Stimulated activated CD8-positive, alpha-beta memory T cell treated with anti-CD3 and anti-CD28 coated beads, Interleukin-12 subunit alpha, Interleukin-12 subunit beta, amount 100 ng/mL, for 4 hours (primary cell): ENCODE results near the gene DUSP10.
A peak's percentile ranks its signal among the peaks of the same experiment; 100 is the strongest.

Source experiments
- DNase-seq: peaks from one replicate; pipeline ENCODE4 v3.0.0-alpha.2; 2020; ENCODE audit warnings: low read depth

The DUSP10 gene

DNA sequence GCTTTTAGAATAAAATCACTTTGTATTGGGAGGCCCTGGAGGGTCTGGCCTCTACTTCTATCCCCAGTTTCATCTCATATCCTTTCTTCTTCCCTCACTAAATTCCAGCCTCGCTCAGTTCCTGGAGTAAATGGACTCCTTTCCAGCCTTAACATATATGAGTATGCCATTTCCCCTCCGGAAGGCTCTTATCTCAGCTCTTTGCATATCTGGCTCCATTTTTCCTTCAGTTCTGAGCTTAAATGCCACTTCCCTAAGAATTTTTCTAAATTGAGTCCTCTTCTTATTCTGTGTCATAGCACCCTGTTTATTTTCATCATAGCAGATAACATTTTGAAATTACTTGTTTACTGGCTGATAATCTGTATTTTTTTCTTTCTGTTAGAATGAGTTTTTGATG is 20.2 kb upstream of the DUSP10 start:
- DNase-seq, result no peak

DNA sequence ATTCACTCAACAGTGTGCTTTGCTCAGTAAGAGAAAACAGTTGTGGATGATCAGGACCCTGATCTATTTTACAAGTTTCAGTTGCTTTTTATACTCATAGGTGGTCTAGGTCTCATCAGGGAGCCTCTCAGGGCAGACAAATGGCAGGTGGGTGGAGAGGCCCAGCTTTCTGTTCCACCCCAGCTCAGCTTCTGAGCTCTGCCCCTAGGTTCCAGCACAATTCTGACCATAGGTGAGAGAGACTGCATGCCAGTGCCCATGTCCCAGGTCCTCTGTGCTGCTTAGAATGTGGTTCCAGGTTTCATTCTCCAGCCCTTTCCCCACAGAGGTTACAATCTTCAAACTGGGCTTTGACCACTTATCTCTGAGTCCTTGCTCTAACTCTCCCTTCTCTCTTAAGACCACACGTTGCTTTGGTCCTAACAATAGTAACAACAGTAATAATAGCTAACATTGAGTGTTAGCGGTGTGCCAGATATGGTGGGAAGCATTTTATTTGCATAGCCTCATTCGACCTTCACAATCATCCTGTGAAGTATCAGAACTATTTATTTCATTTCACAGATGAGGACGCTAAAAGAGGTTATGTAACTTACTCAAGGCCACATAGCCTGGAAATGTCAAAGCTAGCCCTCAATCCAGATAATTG is 19.6 kb upstream of the DUSP10 start:
- no peak for DNase-seq

DNA sequence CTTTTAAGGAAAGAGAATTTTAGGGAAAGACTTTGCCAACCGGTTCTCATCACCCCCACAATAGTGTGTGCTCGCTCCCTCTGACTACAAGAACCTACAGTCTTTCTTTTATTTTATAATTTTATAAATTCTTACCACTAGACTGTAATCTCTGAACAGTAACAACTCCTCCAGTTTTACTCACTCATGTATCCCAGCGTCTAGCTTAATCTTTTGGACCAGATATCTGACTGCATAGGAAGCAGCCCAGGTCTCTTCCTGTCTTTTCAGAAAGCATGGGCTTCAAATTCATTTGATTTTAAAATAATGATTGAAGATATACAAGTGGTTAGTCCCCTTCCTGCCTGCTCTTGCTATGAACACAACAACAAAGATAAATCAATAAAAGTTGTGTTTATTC is 19.0 kb upstream of the DUSP10 start:
- no peak for DNase-seq

DNA sequence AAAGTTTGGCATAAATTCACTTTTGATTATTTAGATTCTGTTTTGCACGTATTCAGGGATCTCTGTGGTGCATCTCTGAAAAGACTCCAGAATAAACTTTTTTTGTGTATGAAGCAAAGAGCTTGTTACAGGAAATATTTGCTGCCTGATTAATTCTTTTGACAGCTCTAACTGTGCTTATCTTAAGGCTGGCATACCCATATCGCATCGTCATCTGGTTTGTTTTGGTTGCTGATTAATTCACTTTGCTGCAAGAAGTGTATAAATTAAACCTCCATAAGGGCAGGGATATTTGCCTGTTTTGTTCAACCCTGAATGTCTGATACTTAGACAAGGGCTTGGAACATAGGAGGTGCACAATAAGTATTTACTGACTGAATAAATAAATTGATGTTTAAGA is 17.5 kb upstream of the DUSP10 start:
- no peak for DNase-seq

DNA sequence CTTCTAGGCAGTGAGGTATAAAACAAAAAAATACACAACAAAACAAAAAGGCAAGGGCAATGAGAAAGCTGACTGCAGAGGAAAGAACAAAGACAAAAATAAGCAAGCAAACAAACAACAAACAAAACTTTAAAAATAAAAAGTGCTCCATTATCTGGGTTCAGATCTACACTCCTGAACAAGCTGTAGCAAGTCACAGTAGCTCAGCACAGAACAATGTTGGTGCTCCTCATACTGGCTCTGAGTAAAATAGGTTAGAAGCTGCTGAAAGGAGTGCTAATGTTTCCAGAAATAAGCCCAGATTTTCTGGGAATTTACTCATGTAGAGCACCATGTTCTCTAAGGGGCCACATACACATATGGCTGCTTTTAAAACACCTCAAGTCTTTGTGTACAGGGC is 16.6 kb upstream of the DUSP10 start:
- DNase-seq, result no peak

DNA sequence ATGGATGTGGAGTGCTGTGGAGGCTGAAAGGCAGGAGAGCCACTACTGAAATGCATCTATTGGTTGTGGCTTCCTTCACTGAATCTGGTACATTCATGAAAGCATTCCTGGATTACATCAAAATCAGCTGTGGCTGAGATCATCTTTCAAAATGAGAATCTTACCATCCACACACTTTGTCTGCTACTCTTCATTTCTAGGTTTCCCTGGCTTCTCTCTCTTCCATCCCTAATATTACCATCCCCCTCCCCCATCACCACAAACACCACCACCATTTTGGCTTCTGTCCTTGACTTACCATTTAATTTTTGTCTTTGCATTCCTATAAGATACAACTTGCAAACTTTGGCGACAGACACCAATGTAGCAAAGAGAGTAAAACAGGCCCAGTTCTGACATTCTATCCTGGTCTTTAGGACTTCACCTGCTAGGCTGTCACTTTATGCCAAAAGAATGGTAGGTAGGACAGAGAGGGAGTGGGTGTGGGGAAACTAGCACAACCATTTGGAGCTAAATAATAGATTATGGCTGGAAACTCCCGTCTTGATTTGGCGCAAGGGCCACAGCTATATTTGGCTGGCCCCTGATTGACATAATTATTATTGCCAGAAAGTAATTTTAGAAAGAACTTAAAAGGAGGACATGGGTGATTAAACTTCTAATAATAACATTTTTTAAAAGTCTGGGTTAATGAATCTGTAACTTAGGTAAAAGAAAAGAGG is 15.1 kb upstream of the DUSP10 start:
- no peak for DNase-seq

DNA sequence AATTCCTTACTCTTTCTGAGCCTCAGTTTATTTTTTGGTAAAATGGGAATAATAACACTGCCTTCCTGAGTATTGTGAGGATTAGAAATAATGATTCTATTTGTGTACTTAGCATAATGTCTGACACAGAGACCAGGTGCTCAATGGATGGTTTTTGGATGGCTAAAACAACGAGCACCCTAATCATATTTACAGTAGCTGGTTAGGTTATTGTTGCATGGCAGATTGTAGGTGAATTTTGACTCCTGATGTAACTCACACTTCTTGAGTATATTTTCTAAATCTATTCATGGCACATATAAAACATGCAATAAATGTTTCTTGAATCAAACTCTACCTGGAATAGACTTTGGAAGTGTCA is 11.9 kb upstream of the DUSP10 start:
- DNase-seq, result no peak

DNA sequence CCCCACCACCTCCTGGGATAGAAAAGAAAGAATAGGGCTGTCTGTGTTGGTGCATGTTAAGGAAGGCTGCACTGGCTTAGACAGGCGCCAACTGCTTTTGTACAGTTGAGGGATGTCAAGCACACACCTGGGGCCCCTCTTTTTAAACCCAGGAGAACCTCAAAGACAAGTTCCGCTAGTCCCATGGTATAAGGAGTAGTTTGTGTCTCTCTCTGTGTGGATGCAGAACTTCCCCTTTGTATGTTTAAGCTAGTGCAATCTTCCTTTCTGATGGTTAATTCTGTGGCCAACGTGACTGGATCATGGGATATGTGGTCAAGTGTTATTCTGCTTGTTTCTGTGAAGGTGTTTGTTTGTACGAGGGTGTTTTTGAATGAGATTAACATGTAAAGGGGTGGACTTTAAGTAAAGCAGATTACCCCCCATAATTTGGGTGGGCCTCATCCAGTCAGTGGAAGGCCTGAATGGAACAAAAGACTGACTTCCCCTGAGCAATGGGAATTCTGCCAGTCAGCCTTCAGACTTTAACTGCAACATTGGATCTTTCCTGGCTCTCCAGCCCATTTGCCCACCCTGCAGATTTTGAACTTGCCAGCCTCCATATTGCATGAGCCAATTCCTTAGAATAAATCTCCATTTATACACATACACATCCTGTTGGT is 9.5 kb upstream of the DUSP10 start:
- no peak for DNase-seq

DNA sequence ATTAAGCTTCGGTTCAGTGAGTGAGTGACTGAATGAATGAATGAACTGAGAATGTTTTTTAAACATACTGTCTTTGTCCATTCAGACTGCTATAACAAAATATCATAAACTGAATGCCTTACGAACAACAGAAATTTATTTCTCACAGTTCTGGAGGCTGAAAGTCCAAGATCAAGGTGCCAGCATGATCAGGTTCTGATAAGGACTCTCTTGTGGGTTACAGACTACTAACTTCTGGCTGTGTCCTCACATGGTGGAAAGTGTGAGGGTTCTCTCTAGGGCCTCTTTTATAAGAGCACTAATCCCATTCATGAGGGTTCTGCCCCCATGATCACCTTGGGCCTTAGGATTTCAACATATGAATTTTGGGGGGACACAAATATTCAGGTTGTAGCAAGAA is 7.1 kb upstream of the DUSP10 start:
- no peak for DNase-seq

DNA sequence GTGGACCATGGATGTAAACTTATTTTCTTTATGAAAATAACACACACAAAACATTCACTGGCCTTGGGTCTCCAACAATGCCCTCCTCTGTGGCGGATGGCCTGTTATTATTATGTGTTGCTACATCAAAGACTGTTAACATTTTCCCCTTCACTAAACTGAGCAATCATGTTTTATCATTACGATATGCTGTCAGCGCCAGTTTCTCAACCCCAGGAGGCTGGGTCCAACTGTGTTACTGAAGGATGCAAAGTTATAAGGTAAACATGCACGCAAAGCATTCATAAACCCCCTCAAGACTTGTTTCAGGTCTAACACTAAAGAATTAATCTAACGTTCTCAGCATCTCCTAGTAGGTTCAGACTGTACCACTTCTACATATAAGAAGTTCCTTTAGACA is 6.0 kb upstream of the DUSP10 start:
- DNase-seq, result no peak

DNA sequence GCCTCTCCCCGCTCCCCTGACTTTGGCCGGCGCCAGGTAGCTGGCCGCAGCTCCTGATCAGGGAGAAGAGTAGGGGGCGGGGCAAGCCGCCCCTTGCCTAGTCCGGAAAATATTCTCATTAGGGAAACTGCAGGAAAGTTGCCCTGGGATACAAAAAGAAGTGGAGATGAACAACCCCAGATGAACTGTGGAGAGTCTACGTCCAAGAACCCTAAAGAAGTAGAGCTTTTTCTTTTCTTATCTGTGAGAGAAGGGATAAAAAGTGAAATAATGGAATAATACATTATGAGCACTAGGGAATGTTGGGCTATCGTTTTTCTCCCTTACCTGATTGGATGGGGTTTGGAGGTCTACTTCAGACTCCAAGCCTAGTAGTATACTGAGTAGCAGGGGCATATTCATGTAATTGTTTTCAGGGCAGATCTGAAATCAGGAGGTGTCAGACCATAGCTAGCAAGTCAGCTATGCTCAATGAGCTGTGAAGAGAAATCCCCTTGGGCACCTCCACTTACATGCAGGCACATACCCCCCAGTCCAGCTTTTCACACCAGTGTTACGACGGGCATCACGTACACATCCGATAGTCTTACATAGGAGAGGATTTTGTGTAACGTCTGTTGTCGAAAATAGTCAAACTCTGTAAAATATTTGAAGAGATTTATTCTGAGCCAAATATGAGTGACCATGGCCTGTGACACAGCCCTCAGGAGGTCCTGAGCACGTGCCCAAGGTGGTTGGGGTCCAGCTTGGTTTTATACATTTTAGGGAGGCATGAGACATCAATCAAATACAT is 1.7 kb upstream of the DUSP10 start:
- DNase-seq, result no peak

DNA sequence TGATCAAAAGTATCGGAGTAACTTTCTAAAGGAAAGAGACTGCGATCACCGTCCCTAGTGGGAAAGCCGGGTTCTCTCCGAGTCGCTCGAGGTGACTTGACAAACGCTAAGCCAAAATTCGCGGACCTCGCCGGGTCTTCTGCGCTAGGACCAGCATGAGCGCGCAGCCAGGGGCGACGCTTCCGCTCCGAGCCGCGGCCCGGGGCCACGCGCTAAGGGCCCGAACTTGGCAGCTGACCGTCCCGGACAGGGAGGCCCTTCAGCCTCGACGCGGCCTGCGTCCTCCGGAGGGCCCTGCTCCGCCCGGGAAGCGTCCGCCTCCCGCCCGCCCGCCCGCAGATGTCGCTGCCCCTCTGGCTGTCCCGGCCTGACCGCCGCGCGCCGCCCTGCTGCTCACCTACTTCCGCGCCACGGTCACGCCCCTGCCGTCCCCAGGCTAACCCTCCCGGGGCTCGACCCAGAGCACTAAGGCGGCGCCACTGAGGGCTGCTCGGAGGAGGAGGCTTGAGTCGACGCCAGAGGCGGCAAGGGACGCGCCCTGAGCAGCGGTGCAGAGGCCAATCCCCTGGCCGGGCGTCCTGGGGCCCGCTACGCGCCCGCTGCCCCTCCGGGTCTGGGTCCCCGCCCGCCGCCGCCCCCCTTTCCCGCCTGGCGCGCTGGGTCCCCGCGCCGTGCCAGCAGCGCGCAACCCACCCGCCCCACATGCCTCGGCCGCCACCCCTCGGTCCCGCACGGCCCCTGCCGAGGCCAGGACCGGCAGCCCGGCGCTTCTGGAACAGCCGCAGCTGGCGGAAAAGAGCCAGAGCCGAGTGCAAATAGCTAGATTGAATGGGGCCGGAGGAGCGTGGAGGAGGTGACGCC is 896 bp upstream of the DUSP10 start:
- DNase-seq, result peak; percentile 69

DNA sequence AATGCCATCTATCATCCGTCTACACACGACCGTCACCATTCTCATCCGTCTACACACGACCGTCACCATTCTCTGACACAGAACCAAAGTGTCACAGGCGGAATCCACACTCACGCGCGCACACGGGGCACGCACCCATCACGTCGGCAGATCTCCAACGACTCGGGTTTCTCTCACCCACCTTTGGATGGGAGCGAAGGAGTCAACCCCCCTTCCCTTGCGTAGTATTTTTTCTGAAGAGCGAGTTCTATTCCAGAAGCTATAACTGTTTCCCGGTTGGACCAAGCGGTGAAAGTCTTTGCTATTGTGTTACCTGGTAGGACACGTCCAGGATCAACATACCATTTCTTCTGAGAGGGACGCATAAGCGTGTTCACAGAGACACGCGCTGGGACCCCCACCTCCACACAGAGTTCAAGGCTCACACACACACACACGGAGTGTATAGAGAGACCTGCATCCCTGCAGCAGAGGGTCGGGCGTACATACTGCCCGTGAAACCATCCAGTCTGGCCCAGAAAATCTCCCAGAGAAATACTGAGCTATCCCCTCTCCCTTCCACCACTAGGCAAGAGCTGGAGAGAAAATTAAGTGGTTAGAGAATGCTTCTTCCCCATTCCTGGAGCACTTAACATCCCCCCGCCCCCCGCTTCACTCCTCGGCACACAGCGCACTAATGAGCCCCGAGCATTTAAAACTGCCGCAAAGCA is 741 bp downstream of the DUSP10 start:
- DNase-seq, result no peak

DNA sequence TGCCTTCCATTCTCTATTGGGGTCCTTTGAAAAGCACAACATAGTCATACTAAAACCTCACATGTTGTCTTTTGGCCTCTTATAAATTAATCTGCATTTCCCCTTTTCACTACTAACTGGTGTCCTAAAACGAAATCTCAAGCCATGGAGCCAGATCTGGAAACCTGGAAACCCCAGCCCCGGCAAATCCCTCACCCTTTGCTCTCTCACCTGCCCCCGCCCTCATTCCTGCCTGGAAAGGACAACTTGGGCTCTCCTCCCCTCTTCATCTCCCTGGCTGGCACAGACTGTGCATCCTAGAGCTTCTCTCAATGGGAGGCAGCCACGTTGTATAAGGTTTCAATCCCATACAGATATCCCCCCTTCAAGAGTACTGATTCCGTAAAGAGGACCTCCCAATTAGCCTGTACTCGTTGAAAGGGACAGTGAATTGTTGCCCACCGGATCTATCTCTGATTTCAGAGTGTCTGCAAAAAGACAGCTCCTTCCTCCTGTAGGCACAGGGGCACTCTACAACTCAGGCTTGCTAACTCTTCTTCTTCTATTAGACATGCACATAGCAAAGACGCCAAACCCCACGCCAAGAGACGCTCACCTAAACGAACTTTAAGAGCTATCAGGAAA is 1.4 kb downstream of the DUSP10 start:
- DNase-seq, result no peak

DNA sequence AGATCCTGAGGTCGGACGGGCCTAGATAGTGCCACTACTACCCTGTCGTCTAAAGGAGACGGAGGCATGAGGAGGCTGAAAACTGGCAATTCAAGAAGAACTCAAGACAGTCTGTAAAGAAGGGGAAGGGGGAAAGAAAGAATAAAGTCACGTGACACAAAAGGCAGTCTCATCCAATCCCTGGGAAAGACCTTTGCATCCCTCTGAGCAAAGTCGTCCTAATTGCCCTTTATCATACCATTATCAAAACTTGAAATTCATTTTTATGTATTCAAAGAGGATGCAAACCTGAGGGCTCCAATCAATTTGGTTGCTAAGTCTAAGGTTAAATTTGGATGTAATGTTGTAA is 2.2 kb downstream of the DUSP10 start:
- no peak for DNase-seq

DNA sequence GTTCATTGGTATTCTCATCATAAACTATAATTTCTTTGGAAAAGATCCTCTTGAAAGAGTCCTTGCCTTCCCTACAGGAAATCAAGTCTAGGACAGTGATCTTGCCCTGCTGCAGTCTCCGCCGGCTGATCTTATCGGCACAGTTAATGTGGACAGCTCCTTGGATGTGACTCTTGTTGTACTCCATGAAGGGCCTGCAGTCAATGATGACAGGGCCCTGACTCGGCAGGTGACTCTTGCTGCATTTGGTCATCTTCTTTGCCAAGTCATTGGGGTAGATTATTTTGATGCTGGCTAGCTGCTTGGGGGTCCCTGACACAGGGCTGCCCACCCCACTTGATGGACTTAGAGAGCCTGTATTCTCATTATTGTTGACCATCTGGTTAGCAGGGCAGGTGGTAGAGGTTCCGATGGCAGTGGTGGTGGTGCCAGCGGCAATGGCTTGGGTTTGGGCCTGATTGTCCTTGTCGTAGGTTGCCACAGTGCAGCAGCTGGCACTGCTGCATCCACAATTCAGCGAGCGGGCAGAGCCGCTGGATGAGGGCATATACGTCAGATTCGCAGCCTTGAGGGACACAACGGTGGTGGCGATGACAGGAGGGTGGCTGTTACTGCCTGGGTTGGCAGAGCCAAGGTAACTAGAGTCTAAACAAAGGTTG is 2.7 kb downstream of the DUSP10 start:
- no peak for DNase-seq

DNA sequence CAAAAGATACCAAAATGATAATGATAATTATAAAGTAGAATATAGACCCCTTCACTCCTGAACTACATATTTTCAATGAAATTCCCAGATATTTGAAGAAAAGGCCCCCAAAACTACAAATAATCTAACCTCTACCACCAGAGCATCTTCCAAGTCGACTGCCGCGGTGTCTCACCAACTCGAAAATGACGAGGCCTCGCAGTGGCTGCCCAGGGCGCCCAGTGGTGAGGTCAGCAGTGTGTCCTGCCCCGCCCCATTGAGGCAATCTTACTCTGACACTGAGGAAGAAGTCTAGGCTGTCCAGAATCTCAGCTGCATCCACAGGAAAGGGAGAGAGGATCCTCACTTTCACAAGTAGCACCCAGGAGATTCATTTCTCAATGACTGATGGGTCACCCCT is 5.2 kb downstream of the DUSP10 start:
- DNase-seq, result no peak

DNA sequence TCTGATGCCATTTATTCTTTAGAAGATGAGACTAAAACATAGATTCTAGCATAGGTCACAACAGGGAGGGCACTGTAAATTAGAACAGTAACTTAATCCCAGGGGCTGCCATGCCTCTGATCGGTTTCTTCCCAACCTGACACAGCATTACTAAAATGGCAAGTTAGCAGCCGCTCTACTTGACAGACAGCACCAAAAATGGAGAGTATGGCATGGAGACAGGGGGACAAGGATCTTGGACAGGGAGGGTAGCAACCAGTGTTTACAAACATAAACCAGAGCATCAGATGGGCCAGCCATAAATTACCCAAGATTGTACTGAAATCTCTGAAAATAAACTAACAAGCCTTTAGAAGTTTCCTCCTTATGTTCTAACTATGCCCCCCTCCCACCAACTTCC is 5.9 kb downstream of the DUSP10 start:
- DNase-seq, result no peak

DNA sequence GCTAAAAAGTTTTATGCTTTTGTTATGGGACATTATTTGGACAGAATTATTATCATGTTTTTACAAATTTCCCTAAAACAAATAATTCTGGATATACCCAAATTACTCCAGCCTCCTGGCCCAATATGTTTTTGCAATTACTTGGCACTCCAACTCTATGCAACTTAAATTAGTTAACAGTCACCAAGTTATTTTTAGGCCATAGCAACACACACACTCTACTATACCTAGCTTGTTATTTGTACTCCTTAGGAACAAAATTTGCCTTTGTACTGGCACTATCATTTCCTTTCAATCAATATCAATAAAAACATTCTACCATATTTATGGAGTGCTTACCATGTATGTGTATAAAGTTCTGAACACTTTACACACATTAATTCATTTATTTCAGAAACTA is 7.7 kb downstream of the DUSP10 start:
- no peak for DNase-seq

DNA sequence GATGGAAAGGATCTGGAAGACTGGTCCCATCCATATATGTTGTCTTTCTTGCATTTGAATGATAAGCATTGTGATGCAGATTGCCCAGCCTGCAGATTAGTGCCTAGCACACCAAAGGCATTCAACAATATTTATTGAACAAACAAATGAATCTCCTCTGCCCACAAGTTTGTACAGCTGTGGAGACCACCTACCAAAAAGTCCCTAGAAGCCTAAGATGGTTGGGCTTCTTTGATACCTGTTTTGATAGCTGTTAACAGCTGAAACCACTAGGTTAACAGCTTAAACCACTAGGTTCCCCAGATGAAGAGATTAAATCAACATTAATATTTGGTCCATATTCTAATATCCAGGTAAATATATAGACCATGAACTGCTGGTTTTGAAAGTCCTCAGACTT is 9.8 kb downstream of the DUSP10 start:
- DNase-seq, result no peak
